GM20000 (cell line): ENCODE results near the gene MAZ.

Source experiments
- DNase-seq: peaks from one replicate; pipeline ENCODE4 v3.0.0; 2012; ENCODE audit warnings: low spot score
- CTCF ChIP-seq: IDR thresholded peaks from 2 replicates; pipeline ENCODE4 v1.5.1; 2012; ENCODE audit warnings: mild to moderate bottlenecking, control low read depth; ENCODE audit errors: extremely low read depth, missing control alignments

Gene MAZ

GRCh38 chr16:29860218-29860617 is 53.9 kb downstream of the MAZ start:
- no peak for DNase-seq
- TF ChIP-seq CTCF, result no peak
